Measurements from ENCODE around the gene FN1. TPM values are rescaled to one million over a fixed set of nuclear protein-coding genes. Genes with fewer than 3 reads are reported as not detected.

FN1 gene
- total RNA-seq, 1 experiment from 2014 or later: 102 TPM

- ChIA-PET CTCF (no interaction called here), POLR2A (no interaction called here)
- DNase-seq (ENCODE audit: low spot score) (no peak), ATAC-seq (no peak)
- peak overlapping the region; percentile 33; the same call in 1 of the 2 replicates for H3K27ac Mint-ChIP-seq
- H3K36me3 Mint-ChIP-seq: peaks cover 62% of the 10 kb centered on the region
- H3K9me3 Mint-ChIP-seq: no peaks in the 10 kb centered on the region
- H3K27me3 Mint-ChIP-seq (ENCODE audit: low read depth): no peaks in the 10 kb centered on the region
- H3K4me3 Mint-ChIP-seq: no peak overlapping the region
- H3K4me1 Mint-ChIP-seq: no peaks in the 10 kb centered on the region
- TF ChIP-seq IRF1 (CRISPR knock-in tag; IDR thresholded peaks at IDR 0.05) (no peak), GABPB1 (CRISPR knock-in tag; IDR thresholded peaks at IDR 0.05) (no peak), ESRRA (CRISPR knock-in tag; IDR thresholded peaks at IDR 0.05; ENCODE audit: borderline replicate concordance) (no peak), ELF4 (CRISPR knock-in tag; IDR thresholded peaks at IDR 0.05; ENCODE audit: low read depth) (no peak)
- TF ChIP-seq, protein P1, sequence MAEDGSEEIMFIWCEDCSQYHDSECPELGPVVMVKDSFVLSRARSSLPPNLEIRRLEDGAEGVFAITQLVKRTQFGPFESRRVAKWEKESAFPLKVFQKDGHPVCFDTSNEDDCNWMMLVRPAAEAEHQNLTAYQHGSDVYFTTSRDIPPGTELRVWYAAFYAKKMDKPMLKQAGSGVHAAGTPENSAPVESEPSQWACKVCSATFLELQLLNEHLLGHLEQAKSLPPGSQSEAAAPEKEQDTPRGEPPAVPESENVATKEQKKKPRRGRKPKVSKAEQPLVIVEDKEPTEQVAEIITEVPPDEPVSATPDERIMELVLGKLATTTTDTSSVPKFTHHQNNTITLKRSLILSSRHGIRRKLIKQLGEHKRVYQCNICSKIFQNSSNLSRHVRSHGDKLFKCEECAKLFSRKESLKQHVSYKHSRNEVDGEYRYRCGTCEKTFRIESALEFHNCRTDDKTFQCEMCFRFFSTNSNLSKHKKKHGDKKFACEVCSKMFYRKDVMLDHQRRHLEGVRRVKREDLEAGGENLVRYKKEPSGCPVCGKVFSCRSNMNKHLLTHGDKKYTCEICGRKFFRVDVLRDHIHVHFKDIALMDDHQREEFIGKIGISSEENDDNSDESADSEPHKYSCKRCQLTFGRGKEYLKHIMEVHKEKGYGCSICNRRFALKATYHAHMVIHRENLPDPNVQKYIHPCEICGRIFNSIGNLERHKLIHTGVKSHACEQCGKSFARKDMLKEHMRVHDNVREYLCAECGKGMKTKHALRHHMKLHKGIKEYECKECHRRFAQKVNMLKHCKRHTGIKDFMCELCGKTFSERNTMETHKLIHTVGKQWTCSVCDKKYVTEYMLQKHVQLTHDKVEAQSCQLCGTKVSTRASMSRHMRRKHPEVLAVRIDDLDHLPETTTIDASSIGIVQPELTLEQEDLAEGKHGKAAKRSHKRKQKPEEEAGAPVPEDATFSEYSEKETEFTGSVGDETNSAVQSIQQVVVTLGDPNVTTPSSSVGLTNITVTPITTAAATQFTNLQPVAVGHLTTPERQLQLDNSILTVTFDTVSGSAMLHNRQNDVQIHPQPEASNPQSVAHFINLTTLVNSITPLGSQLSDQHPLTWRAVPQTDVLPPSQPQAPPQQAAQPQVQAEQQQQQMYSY (CRISPR knock-in tag; IDR thresholded peaks at IDR 0.05): no peak
Measured at GRCh38 chr2:215363461-215364156, 72.3 kb downstream of the FN1 start.

GRCh38 chr2:215363039-215363438 is 72.8 kb downstream of the FN1 start:
- peaks cover 59% of the 10 kb centered on the region for H3K36me3 Mint-ChIP-seq

DNA sequence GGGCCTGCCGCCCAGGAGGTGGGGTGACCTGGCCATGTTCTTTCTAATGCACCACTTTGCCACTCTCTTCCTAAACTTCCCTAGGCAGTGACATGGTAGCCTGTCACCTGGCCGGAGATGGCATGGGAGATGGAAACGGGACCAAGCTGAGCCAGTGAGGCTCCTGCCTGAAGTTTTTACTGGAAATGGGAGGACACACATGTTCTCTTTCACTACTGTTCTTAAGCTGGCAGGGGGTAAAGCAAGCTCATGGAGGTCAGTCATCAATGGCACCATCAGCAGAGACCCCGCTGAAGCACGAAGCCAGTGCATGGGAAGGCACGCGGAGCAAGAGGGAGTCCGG is 73.3 kb downstream of the FN1 start:
- Mint-ChIP-seq H3K4me3 (no peak overlapping the region), H3K27ac (no peak overlapping the region), H3K27me3 (ENCODE audit: low read depth) (no peaks in the 10 kb centered on the region), H3K36me3 (peaks cover 54% of the 10 kb centered on the region), H3K9me3 (no peaks in the 10 kb centered on the region), H3K4me1 (peaks cover 4% of the 10 kb centered on the region; the same call in 1 of the 2 replicates)
- POLR2A ChIA-PET: no interaction called here
- no peak for DNase-seq (ENCODE audit: low spot score)
- CTCF ChIA-PET: no interaction called here
- no peak for TF ChIP-seq ZNF219 (CRISPR knock-in tag; IDR thresholded peaks at IDR 0.05; ENCODE audit: borderline replicate concordance)
- TF ChIP-seq, protein P2, sequence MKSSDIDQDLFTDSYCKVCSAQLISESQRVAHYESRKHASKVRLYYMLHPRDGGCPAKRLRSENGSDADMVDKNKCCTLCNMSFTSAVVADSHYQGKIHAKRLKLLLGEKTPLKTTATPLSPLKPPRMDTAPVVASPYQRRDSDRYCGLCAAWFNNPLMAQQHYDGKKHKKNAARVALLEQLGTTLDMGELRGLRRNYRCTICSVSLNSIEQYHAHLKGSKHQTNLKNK (CRISPR knock-in tag; IDR thresholded peaks at IDR 0.05): no peak
- TF ChIP-seq, protein P3, sequence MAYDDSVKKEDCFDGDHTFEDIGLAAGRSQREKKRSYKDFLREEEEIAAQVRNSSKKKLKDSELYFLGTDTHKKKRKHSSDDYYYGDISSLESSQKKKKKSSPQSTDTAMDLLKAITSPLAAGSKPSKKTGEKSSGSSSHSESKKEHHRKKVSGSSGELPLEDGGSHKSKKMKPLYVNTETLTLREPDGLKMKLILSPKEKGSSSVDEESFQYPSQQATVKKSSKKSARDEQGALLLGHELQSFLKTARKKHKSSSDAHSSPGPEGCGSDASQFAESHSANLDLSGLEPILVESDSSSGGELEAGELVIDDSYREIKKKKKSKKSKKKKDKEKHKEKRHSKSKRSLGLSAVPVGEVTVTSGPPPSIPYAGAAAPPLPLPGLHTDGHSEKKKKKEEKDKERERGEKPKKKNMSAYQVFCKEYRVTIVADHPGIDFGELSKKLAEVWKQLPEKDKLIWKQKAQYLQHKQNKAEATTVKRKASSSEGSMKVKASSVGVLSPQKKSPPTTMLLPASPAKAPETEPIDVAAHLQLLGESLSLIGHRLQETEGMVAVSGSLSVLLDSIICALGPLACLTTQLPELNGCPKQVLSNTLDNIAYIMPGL (CRISPR knock-in tag; IDR thresholded peaks at IDR 0.05): no peak
- TF ChIP-seq CREB1 (CRISPR knock-in tag; IDR thresholded peaks at IDR 0.05): no peak
- no peak for TF ChIP-seq ZNF423 (CRISPR knock-in tag; IDR thresholded peaks at IDR 0.05)
- TF ChIP-seq, protein P4, sequence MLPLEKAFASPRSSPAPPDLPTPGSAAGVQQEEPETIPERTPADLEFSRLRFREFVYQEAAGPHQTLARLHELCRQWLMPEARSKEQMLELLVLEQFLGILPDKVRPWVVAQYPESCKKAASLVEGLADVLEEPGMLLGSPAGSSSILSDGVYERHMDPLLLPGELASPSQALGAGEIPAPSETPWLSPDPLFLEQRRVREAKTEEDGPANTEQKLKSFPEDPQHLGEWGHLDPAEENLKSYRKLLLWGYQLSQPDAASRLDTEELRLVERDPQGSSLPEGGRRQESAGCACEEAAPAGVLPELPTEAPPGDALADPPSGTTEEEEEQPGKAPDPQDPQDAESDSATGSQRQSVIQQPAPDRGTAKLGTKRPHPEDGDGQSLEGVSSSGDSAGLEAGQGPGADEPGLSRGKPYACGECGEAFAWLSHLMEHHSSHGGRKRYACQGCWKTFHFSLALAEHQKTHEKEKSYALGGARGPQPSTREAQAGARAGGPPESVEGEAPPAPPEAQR (CRISPR knock-in tag; IDR thresholded peaks at IDR 0.05): no peak
- TF ChIP-seq GABPB1 (CRISPR knock-in tag; IDR thresholded peaks at IDR 0.05): no peak
- TF ChIP-seq ETV6 (CRISPR knock-in tag; IDR thresholded peaks at IDR 0.05): no peak
- no peak for TF ChIP-seq FOXJ3 (CRISPR knock-in tag; IDR thresholded peaks at IDR 0.05; ENCODE audit: borderline replicate concordance)
- TF ChIP-seq ZBTB21 (CRISPR knock-in tag; IDR thresholded peaks at IDR 0.05; ENCODE audit: borderline replicate concordance): no peak
- ATAC-seq: no peak

More at GRCh38 chr2:215363039-215363438, 72.8 kb downstream of the FN1 start:
- Mint-ChIP-seq H3K9me3 (no peaks in the 10 kb centered on the region), H3K4me3 (no peak overlapping the region), H3K27ac (no peak overlapping the region), H3K27me3 (ENCODE audit: low read depth) (no peaks in the 10 kb centered on the region), H3K4me1 (peaks cover 3% of the 10 kb centered on the region; the same call in 1 of the 2 replicates)
- ATAC-seq (no peak), DNase-seq (ENCODE audit: low spot score) (no peak)
- ChIA-PET POLR2A (no interaction called here), CTCF (no interaction called here)
- TF ChIP-seq ZNF138 (CRISPR knock-in tag; conservative IDR thresholded peaks at IDR 0.05): no peak
- TF ChIP-seq EMX1 (CRISPR knock-in tag; IDR thresholded peaks at IDR 0.05): no peak
- TF ChIP-seq CDX4 (CRISPR knock-in tag; IDR thresholded peaks at IDR 0.05; ENCODE audit: borderline replicate concordance): no peak
- TF ChIP-seq TEAD1 (CRISPR knock-in tag; IDR thresholded peaks at IDR 0.05): no peak
- TF ChIP-seq RORB (CRISPR knock-in tag; IDR thresholded peaks at IDR 0.05): no peak
- no peak for TF ChIP-seq GRHL2 (CRISPR knock-in tag; IDR thresholded peaks at IDR 0.05; ENCODE audit: insufficient replicate concordance, severe bottlenecking)
- TF ChIP-seq SOX15 (CRISPR knock-in tag; IDR thresholded peaks at IDR 0.05): no peak
- no peak for TF ChIP-seq ELF4 (CRISPR knock-in tag; IDR thresholded peaks at IDR 0.05; ENCODE audit: low read depth)
- TF ChIP-seq NFE2L1 (CRISPR knock-in tag; IDR thresholded peaks at IDR 0.05): no peak
- TF ChIP-seq, protein P5, sequence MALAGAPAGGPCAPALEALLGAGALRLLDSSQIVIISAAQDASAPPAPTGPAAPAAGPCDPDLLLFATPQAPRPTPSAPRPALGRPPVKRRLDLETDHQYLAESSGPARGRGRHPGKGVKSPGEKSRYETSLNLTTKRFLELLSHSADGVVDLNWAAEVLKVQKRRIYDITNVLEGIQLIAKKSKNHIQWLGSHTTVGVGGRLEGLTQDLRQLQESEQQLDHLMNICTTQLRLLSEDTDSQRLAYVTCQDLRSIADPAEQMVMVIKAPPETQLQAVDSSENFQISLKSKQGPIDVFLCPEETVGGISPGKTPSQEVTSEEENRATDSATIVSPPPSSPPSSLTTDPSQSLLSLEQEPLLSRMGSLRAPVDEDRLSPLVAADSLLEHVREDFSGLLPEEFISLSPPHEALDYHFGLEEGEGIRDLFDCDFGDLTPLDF (CRISPR knock-in tag; IDR thresholded peaks at IDR 0.05): no peak

All from WTC11 (cell line).